Upper lobe of left lung (tissue), 6 donors: ENCODE measurements around the gene SGO2. TPM values are rescaled to one million over a fixed set of nuclear protein-coding genes. Genes with fewer than 3 reads are reported as not detected.
A peak's percentile ranks its signal among the peaks of the same experiment; 100 is the strongest.

Experiments used
- ATAC-seq, 2 donors: fragments of 200-7000 bp; cut with Tn5 transposase; one replicate each; pipeline ENCODE4 v1.9.1; 2022; ENCODE audit warnings: mild to moderate bottlenecking in 2 of 2, moderate library complexity in 2 of 2; ENCODE audit not compliant: low FRiP score in 2 of 2
- DNase-seq, 2 donors: peaks; one replicate each; pipeline ENCODE4 v3.0.0-alpha.2; 2019 to 2020
- H3K27ac ChIP-seq, 4 donors: fragments of 200-600 bp; sonication (generic); one replicate each; pipeline ENCODE4 v1.5.1; 2016 to 2019
- H3K27me3 ChIP-seq, 4 donors: fragments of 200-600 bp; sonication (generic); one replicate each; pipeline ENCODE4 v1.5.1; 2017 to 2019
- H3K36me3 ChIP-seq, 4 donors: fragments of 200-600 bp; sonication (generic); one replicate each; pipeline ENCODE4 v1.5.1; 2016 to 2019
- H3K4me1 ChIP-seq, 4 donors: fragments of 200-600 bp; sonication (generic); one replicate each; pipeline ENCODE4 v1.5.1; 2018 to 2019
- H3K4me3 ChIP-seq, 4 donors: fragments of 200-600 bp; sonication (generic); one replicate each; pipeline ENCODE4 v1.5.1; 2017 to 2019; ENCODE audit warnings: mild to moderate bottlenecking in 2 of 4, moderate library complexity in 1 of 4
- H3K9me3 ChIP-seq, 4 donors: fragments of 200-600 bp; sonication (generic); one replicate each; pipeline ENCODE4 v1.5.1; 2018 to 2019
- EP300 ChIP-seq, 4 donors: sonication (generic); formaldehyde crosslinking; IDR thresholded peaks; one replicate each; pipeline ENCODE4 v1.5.1; 2017; ENCODE audit warnings: antibody characterized with exemption in 4 of 4, control low read depth in 2 of 4
- POLR2A ChIP-seq, 4 donors: fragments of 450-650 bp; IDR thresholded peaks; one replicate each; pipeline ENCODE4 v1.5.1; 2016 to 2017; ENCODE audit warnings: antibody characterized with exemption in 4 of 4, mild to moderate bottlenecking in 2 of 4
- POLR2AphosphoS5 ChIP-seq, 2 donors: sonication (generic); formaldehyde crosslinking; IDR thresholded peaks; one replicate each; pipeline ENCODE4 v1.5.1; 2017; ENCODE audit warnings: antibody characterized with exemption in 2 of 2
- WGBS, 2 donors: methylation state at CpG; one replicate each; pipeline ENCODE4 v1.1.5; 2017 to 2018; 5-methylcytosine and 5-hydroxymethylcytosine counted together
- total RNA-seq, 6 donors: library from RNA; depleted of rRNA in 4 of 6; stranded (reverse); fragments of >200 nt in 4 of 6; gene quantifications; one replicate each; pipeline versions ENCODE4 v1.1.0 to v1.2.1, GENCODE V29; 2016 to 2021
- TF ChIP-seq, protein P1 (sequence below), 6 experiments: fragments of 450-650 bp in 4 of 6; fragments of 200-600 bp in 2 of 6; sonication (generic) in 2 of 6; IDR thresholded peaks; one replicate each; pipeline ENCODE4 v1.5.1; 2016 to 2019; ENCODE audit warnings: antibody characterized with exemption in 6 of 6
- donor health status: DM: no; HTN: no; CAD: no; lungs with moderate emphysema.
- donor health status: DM: no; HTN: yes; CAD: no; lungs with severe emphysema.

The SGO2 gene
- total RNA-seq, 6 donors from 2014 or later: 0.55 to 8.3 (median 2.8) TPM

DNA sequence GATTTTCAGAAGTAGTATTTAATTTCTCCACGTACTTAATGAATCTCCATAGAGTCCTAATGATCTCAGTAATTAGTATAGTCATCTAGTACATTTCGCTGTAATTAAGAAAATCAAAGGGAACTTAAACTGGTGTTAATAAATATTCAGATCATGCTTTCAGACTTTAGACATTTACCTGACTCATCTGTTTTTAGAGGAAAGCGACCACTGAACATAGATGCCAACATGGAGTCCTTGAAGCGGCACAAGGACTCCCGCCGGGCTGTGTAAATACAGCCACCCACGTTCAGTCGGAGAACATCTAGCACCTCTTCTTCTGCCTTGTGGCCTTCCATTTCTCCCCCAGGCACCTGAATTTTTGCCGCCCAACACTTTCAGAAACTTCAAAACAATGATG, 19.3 kb upstream of the SGO2 start:
- H3K4me1 ChIP-seq: peaks cover 5 to 14% (median 10%) of the 10 kb centered on the region in 4 donors
- no peaks in the 10 kb centered on the region for H3K27me3 ChIP-seq
- H3K9me3 ChIP-seq: no peaks in the 10 kb centered on the region
- H3K27ac ChIP-seq: no peak overlapping the region
- no peak overlapping the region for H3K4me3 ChIP-seq
- DNase-seq (no peak), ATAC-seq (no peak)
- TF ChIP-seq, protein P1, sequence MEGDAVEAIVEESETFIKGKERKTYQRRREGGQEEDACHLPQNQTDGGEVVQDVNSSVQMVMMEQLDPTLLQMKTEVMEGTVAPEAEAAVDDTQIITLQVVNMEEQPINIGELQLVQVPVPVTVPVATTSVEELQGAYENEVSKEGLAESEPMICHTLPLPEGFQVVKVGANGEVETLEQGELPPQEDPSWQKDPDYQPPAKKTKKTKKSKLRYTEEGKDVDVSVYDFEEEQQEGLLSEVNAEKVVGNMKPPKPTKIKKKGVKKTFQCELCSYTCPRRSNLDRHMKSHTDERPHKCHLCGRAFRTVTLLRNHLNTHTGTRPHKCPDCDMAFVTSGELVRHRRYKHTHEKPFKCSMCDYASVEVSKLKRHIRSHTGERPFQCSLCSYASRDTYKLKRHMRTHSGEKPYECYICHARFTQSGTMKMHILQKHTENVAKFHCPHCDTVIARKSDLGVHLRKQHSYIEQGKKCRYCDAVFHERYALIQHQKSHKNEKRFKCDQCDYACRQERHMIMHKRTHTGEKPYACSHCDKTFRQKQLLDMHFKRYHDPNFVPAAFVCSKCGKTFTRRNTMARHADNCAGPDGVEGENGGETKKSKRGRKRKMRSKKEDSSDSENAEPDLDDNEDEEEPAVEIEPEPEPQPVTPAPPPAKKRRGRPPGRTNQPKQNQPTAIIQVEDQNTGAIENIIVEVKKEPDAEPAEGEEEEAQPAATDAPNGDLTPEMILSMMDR (IDR thresholded peaks at IDR 0.05): no peak
- TF ChIP-seq POLR2A (IDR thresholded peaks at IDR 0.05): no peak
- no peak for TF ChIP-seq POLR2AphosphoS5 (IDR thresholded peaks at IDR 0.05)
- no peak for TF ChIP-seq EP300 (IDR thresholded peaks at IDR 0.05)
- WGBS, 2 donors: 71 to 73% methylated on average over 9 of the region's 9 CpGs
- peaks cover 0 to 10% (median 5%) of the 10 kb centered on the region in 4 donors for H3K36me3 ChIP-seq

DNA sequence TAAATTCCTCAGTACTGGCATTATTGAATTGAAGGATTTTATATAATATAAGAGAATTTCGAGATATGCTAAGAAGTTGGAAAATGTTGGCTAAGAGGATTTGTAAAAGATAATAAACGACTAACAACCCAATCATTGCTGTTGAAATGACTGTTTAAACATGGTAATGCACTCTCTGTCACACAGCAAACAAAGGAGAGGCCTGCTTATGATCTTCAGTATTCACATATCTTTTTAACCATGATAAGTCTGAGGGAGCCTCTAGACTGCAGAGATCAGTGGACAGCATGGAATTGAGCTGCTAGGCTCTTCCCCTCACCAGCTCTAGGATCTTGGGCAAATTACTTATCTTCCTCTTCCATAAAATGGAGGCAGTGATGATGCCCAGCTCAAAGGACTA, 18.8 kb upstream of the SGO2 start:
- 72 to 75% methylated on average over 2 of the region's 2 CpGs for WGBS, 2 donors
- no peak overlapping the region for H3K4me3 ChIP-seq
- ATAC-seq: no peak
- no peak for TF ChIP-seq POLR2A (IDR thresholded peaks at IDR 0.05)
- no peaks in the 10 kb centered on the region for H3K27me3 ChIP-seq
- H3K36me3 ChIP-seq: peaks cover 0 to 10% (median 5%) of the 10 kb centered on the region in 4 donors
- no peaks in the 10 kb centered on the region for H3K9me3 ChIP-seq
- DNase-seq: no peak
- peaks cover 5 to 14% (median 10%) of the 10 kb centered on the region in 4 donors for H3K4me1 ChIP-seq
- no peak overlapping the region for H3K27ac ChIP-seq

DNA sequence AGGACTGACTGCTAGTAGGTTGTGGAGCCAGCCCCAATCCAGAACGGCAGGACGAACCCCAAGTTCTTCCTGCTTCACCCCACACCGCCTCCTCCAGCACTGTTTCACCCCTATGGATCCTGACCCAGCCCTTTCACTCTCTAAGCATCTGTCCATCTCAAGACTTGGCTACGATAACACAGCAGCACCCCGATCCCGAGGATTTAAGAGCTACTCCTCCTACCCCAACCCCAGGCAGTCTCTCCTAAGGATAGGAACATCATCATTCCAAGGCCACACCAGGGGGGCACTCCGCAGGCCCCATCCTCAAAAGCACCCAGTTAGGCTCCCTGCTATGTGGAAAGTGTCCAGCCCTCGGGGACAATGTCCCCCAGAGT, 16.8 kb upstream of the SGO2 start:
- TF ChIP-seq POLR2AphosphoS5 (IDR thresholded peaks at IDR 0.05): no peak
- TF ChIP-seq, protein P1 (IDR thresholded peaks at IDR 0.05): no peak
- H3K4me3 ChIP-seq: peak overlapping the region; percentile 52 to 90 (median 85)
- H3K27ac ChIP-seq: peak overlapping the region; percentile 86 to 94 (median 92)
- peak; percentile 12 to 34 for ATAC-seq
- peaks cover 5 to 14% (median 10%) of the 10 kb centered on the region in 4 donors for H3K4me1 ChIP-seq
- H3K36me3 ChIP-seq: peaks cover 0 to 5% (median 0%) of the 10 kb centered on the region in 4 donors
- no peak for DNase-seq
- no peaks in the 10 kb centered on the region for H3K9me3 ChIP-seq
- no peaks in the 10 kb centered on the region for H3K27me3 ChIP-seq
- 35 to 52% methylated on average over 6 to 8 of the region's 8 CpGs for WGBS, 2 donors

DNA sequence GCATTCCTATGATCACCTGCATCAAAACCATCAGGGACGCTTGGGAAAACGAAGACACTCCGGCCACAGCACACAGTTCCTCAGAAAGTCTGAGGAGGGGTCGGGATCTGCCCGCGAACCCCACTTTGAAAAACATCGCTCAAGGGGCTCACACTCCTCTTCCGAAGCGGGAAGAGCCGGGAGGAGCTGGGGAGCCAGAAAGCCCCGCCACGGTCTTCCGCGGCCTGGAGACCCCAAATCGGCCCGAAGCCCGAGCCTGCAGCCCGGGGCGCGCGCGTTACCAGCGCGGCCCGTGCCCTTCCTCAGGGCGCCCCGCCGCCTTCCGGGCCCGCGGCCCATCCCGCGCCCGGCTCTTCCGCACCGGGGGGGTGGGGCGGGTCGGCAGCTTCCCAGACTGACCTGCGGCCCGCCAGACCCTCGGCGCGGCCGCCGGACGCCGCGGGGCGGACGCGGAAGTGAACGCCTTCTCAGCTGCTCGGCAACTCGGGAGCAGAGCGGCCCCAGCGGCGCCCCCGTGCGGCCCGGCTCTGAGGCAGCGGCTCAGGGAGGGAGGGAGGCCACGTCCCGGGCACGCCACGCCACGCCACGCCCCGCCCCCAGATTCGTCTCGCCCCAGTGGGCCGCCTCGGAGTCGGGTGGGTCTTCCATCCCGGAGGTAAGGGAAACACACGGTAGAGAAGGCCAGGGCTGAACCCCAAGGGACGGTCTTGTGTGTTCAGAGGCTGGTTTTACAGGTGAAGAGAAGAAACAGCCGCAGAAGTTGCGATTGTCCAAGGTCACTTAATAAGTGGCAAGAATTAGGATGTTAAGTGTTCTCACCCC, 16.2 kb upstream of the SGO2 start, which contains the start of gene KCTD18:
KCTD18 (minus strand) TSS at position 457 of the 822 bp plus-strand sequence. CDS start 3,052 bp downstream, outside the sequence.
- peak; percentile 95 to 100 for DNase-seq
- H3K27me3 ChIP-seq: no peaks in the 10 kb centered on the region
- peak within 1 kb of the TSS; percentile 86 to 94 (median 92) for H3K27ac ChIP-seq
- H3K4me1 ChIP-seq: peaks cover 5 to 14% (median 10%) of the 10 kb centered on the region in 4 donors
- peak; percentile 98 to 100 for ATAC-seq
- TF ChIP-seq, protein P1 (IDR thresholded peaks at IDR 0.05): peak; percentile 79 to 97 (median 95)
- no peak for TF ChIP-seq EP300 (IDR thresholded peaks at IDR 0.05)
- TF ChIP-seq POLR2A (IDR thresholded peaks at IDR 0.05): peak in 3 of 4 donors; percentile 76 to 91 (median 84)
- TF ChIP-seq POLR2AphosphoS5 (IDR thresholded peaks at IDR 0.05): peak; percentile 86 to 87
- H3K9me3 ChIP-seq: no peaks in the 10 kb centered on the region
- H3K36me3 ChIP-seq: no peaks in the 10 kb centered on the region
- WGBS, 2 donors: 1% methylated on average over 29 to 40 of the region's 78 CpGs
- H3K4me3 ChIP-seq: peak within 1 kb of the TSS; percentile 52 to 90 (median 85)

DNA sequence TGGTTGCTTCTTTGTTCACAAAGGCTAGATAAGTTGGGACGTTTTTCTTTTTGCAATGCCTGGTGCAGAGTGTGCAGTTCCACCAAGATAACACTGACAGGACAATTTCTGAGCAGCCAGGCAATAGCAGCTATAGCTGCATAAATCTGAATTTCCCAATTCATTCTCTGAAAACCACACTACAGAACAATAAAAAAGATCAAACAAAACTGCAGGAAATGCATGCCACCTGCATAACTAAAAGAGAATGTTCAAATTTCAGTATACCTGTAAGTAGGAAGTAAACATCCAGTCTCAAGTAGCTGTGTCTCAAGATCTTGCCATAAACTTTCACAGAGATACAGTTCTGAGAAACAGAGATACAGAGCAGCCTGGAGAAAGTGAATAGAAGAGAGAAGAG, 10.9 kb upstream of the SGO2 start:
- Histone ChIP-seq H3K4me3 (no peak overlapping the region), H3K27ac (no peak overlapping the region), H3K27me3 (no peaks in the 10 kb centered on the region), H3K36me3 (no peaks in the 10 kb centered on the region), H3K9me3 (peaks cover 0 to 4% (median 0%) of the 10 kb centered on the region in 4 donors), H3K4me1 (peaks cover 2 to 6% (median 4%) of the 10 kb centered on the region in 4 donors)
- TF ChIP-seq, protein P1 (IDR thresholded peaks at IDR 0.05): no peak
- no peak for TF ChIP-seq POLR2AphosphoS5 (IDR thresholded peaks at IDR 0.05)
- no peak for TF ChIP-seq POLR2A (IDR thresholded peaks at IDR 0.05)
- no peak for TF ChIP-seq EP300 (IDR thresholded peaks at IDR 0.05)
- DNase-seq: no peak
- no peak for ATAC-seq
- 21 to 29% methylated on average over 1 of the region's 1 CpG for WGBS, 2 donors
